Cardiac muscle cell (in vitro differentiated cells and primary cell): ENCODE measurements around the gene ADRM1. TPM values are rescaled to one million over a fixed set of nuclear protein-coding genes. Genes with fewer than 3 reads are reported as not detected.

ENCODE experiments used
- DNase-seq, 2 donors: peaks; one replicate each; pipeline versions ENCODE4 v3.0.0 to v3.0.0-alpha.2; 2010 to 2017; ENCODE audit warnings: low read depth in 1 of 2, low spot score in 1 of 2
- H3K27ac ChIP-seq: fragments of 200-600 bp; sonication (generic); 2 replicates; pipeline ENCODE4 v1.5.1; 2016
- H3K27me3 ChIP-seq: fragments of 200-600 bp; sonication (generic); 2 replicates; pipeline ENCODE4 v1.6.0; 2016; ENCODE audit warnings: control low read depth
- H3K36me3 ChIP-seq: fragments of 200-600 bp; sonication (generic); 2 replicates; pipeline ENCODE4 v1.5.1; 2016; ENCODE audit warnings: control low read depth
- H3K4me1 ChIP-seq: fragments of 200-600 bp; sonication (generic); 2 replicates; pipeline ENCODE4 v1.8.1; 2017; ENCODE audit warnings: low read depth, mild to moderate bottlenecking, mixed run types
- H3K4me3 ChIP-seq: fragments of 200-600 bp; sonication (generic); 2 replicates; pipeline ENCODE4 v1.5.1; 2016; ENCODE audit warnings: mild to moderate bottlenecking
- H3K9me3 ChIP-seq: fragments of 200-600 bp; sonication (generic); 2 replicates; pipeline ENCODE4 v1.5.1; 2017; ENCODE audit warnings: low read depth, mild to moderate bottlenecking, control low read depth
- CTCF ChIP-seq: IDR thresholded peaks from 2 replicates; pipeline ENCODE4 v1.5.1; 2012; ENCODE audit warnings: low read depth, mild to moderate bottlenecking, low read length
- polyA plus RNA-seq: library from polyadenylated mRNA; unstranded; fragments of >200 nt; fragmentation: Nextera tagmentation; extraction: Ambion mirVana; gene quantifications from 2 replicates; pipeline ENCODE4 v1.2.1, GENCODE V29; 2016
- total RNA-seq: library from RNA; depleted of rRNA; stranded (reverse); fragments of >200 nt; gene quantifications from 2 replicates; pipeline ENCODE4 v1.2.3, GENCODE V29; 2016

ADRM1 gene
- total and polyA plus RNA-seq, 2 experiments from 2014 or later: 128 to 160 TPM

GRCh38 chr20:62306414-62307187 is 3.8 kb downstream of the ADRM1 start:
- peak overlapping the region; percentile 17 for H3K27ac ChIP-seq
- H3K4me3 ChIP-seq: no peak overlapping the region
- no peak for TF ChIP-seq CTCF
- no peaks in the 10 kb centered on the region for H3K9me3 ChIP-seq
- DNase-seq: no peak
- no peaks in the 10 kb centered on the region for H3K27me3 ChIP-seq
- H3K4me1 ChIP-seq: peaks cover 13% of the 10 kb centered on the region
- peaks cover 47% of the 10 kb centered on the region for H3K36me3 ChIP-seq

- no peaks in the 10 kb centered on the region for H3K9me3 ChIP-seq
- H3K36me3 ChIP-seq: peaks cover 54% of the 10 kb centered on the region
- H3K4me3 ChIP-seq: no peak overlapping the region
- peaks cover 13% of the 10 kb centered on the region for H3K4me1 ChIP-seq
- DNase-seq: no peak
- TF ChIP-seq CTCF: no peak
- H3K27ac ChIP-seq: peak overlapping the region; percentile 17
- no peaks in the 10 kb centered on the region for H3K27me3 ChIP-seq
Measured at GRCh38 chr20:62307226-62308101, 4.7 kb downstream of the ADRM1 start.

- Histone ChIP-seq H3K36me3 (peaks cover 62% of the 10 kb centered on the region), H3K4me1 (peaks cover 13% of the 10 kb centered on the region), H3K27me3 (no peaks in the 10 kb centered on the region), H3K27ac (peak overlapping the region; percentile 43), H3K9me3 (no peaks in the 10 kb centered on the region), H3K4me3 (no peak overlapping the region)
- no peak for TF ChIP-seq CTCF
- no peak for DNase-seq
Measured at GRCh38 chr20:62308102-62308822, 5.5 kb downstream of the ADRM1 start.

- no peak for DNase-seq
- H3K27me3 ChIP-seq: no peaks in the 10 kb centered on the region
- TF ChIP-seq CTCF: no peak
- peaks cover 5% of the 10 kb centered on the region for H3K4me1 ChIP-seq
- peaks cover 68% of the 10 kb centered on the region for H3K36me3 ChIP-seq
- no peak overlapping the region for H3K27ac ChIP-seq
- H3K9me3 ChIP-seq: no peaks in the 10 kb centered on the region
- no peak overlapping the region for H3K4me3 ChIP-seq
Measured at GRCh38 chr20:62309198-62309944, 6.6 kb downstream of the ADRM1 start.
